Neural cell (in vitro differentiated cells): Measurements from ENCODE around the gene CNNM2.
"Not testable (repeated sequence)": the region's sequence is repeated elsewhere in the genome, so short reads cannot be mapped to it uniquely, and the experiment has no call there.

Experiments
- POLR2AphosphoS5 ChIP-seq: IDR thresholded peaks from 2 replicates; pipeline ENCODE4 v1.6.1; 2012
- TF ChIP-seq, protein P1 (sequence below): fragments of 450-650 bp; IDR thresholded peaks from 2 replicates; pipeline ENCODE4 v1.5.1; 2014; ENCODE audit warnings: antibody characterized with exemption, mild to moderate bottlenecking, moderate library complexity; ENCODE audit not compliant: poor library complexity, severe bottlenecking

DNA sequence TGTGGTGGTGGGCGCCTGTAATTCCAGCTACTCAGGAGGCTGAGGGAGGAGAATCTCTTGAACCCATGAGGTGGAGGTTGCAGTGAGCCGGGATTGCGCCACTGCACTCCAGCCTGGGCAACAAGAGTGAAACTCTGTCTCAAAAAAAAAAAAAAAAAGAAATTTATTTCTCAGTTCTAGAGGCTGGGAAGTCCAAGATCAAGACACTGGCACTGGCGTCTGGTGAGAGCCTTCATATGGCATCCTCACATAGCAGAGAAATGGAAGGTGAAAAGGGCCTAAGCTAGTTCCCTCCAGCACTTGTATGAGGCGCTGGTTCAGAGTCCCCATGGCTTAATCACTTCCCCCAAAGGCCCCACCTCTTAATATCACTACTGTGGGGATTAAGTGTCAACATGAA is 10.3 kb downstream of the CNNM2 start:
- TF ChIP-seq POLR2AphosphoS5, result not testable (repeated sequence)
- TF ChIP-seq, protein P1, sequence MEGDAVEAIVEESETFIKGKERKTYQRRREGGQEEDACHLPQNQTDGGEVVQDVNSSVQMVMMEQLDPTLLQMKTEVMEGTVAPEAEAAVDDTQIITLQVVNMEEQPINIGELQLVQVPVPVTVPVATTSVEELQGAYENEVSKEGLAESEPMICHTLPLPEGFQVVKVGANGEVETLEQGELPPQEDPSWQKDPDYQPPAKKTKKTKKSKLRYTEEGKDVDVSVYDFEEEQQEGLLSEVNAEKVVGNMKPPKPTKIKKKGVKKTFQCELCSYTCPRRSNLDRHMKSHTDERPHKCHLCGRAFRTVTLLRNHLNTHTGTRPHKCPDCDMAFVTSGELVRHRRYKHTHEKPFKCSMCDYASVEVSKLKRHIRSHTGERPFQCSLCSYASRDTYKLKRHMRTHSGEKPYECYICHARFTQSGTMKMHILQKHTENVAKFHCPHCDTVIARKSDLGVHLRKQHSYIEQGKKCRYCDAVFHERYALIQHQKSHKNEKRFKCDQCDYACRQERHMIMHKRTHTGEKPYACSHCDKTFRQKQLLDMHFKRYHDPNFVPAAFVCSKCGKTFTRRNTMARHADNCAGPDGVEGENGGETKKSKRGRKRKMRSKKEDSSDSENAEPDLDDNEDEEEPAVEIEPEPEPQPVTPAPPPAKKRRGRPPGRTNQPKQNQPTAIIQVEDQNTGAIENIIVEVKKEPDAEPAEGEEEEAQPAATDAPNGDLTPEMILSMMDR, result not testable (repeated sequence)
